Activated CD4-positive, alpha-beta memory T cell treated with anti-CD3 and anti-CD28 coated beads for 36 hours (primary cell): ENCODE data around the gene HYAL1. TPM values are rescaled to one million over a fixed set of nuclear protein-coding genes. Genes with fewer than 3 reads are reported as not detected.
A peak's percentile ranks its signal among the peaks of the same experiment; 100 is the strongest.

Experiments
- CTCF ChIA-PET: fragments of 350-600 bp; sonication (Branson Sonifier 250); formaldehyde crosslinking; loops from one replicate; lab custom pipeline; 2021; ENCODE audit warnings: antibody characterized with exemption, inconsistent platforms; lab: Charles Lee
- POLR2A ChIA-PET: fragments of 350-600 bp; sonication (Branson Sonifier 250); formaldehyde crosslinking; loops from one replicate; lab custom pipeline; 2021; ENCODE audit warnings: antibody characterized with exemption; lab: Charles Lee
- DNase-seq: peaks from one replicate; pipeline ENCODE4 v3.0.0-alpha.2; 2020
- H3K27ac Mint-ChIP-seq: one replicate; pipeline ENCODE4 v1.8.0; 2021; ENCODE audit warnings: mixed read lengths
- H3K27me3 Mint-ChIP-seq: one replicate; pipeline ENCODE4 v1.8.0; 2021; ENCODE audit warnings: mixed read lengths
- H3K36me3 Mint-ChIP-seq: one replicate; pipeline ENCODE4 v1.8.0; 2021; ENCODE audit warnings: mixed read lengths
- H3K4me1 Mint-ChIP-seq: one replicate; pipeline ENCODE4 v1.8.0; 2021; ENCODE audit warnings: low read depth, mixed read lengths
- H3K4me3 Mint-ChIP-seq: one replicate; pipeline ENCODE4 v1.8.0; 2021; ENCODE audit warnings: mild to moderate bottlenecking, mixed read lengths
- H3K9me3 Mint-ChIP-seq: one replicate; pipeline ENCODE4 v1.8.0; 2021; ENCODE audit warnings: mixed read lengths
- intact Hi-C: fragments of 100-400 bp; cut with micrococcal nuclease; formaldehyde crosslinking; loops from one replicate; pipeline ENCODE4 v1.15.1; 2023
- total RNA-seq, 2 experiments: library from RNA; stranded (reverse); gene quantifications; one replicate each; pipeline ENCODE4 v1.2.3, GENCODE V29; 2021

HYAL1 gene, protein sequence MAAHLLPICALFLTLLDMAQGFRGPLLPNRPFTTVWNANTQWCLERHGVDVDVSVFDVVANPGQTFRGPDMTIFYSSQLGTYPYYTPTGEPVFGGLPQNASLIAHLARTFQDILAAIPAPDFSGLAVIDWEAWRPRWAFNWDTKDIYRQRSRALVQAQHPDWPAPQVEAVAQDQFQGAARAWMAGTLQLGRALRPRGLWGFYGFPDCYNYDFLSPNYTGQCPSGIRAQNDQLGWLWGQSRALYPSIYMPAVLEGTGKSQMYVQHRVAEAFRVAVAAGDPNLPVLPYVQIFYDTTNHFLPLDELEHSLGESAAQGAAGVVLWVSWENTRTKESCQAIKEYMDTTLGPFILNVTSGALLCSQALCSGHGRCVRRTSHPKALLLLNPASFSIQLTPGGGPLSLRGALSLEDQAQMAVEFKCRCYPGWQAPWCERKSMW
- under 1 TPM in 1 of 2 experiments, not detected in 1; 0.14 TPM for total RNA-seq

GRCh38 chr3:50303013-50303815 is at the start of gene HYAL1:
TSS of gene HYAL1 (minus strand) at chr3:50303574. CDS start at chr3:50302956, 618 bp downstream.
- no peak within 1 kb of the TSS for H3K27ac Mint-ChIP-seq

DNA sequence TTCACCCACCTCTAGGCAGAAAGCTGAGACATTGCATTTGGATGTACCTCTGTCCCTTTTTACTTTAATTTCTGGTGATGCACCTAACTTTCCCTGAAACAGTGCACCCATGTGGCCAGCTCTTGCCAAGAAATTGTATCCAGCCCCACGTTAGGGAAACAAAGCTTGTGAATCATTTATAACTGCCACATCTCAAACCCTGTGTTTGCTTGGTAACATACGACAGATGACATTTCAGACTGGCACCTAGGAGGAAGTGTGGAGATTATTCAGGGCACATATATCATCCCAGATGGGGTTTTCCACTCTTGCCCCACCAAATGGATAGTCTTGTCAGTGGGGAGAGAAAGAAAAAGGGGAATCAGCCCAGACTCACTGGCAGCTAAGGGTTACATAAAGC is 49.4 kb upstream of the HYAL1 start:
- CTCF ChIA-PET, result interaction anchor here (1.2 to 2.9 kb wide), 3 partner anchors 8 to 15 kb away, joined by 4 to 16 read pairs (median 7); partner anchors contain the start of gene RASSF1

More at GRCh38 chr3:50303013-50303815, at the start of gene HYAL1:
- H3K4me1 Mint-ChIP-seq, result peaks cover 22% of the 10 kb centered on the region
- no peaks in the 10 kb centered on the region for H3K27me3 Mint-ChIP-seq
- peaks cover 1% of the 10 kb centered on the region for H3K36me3 Mint-ChIP-seq
- intact Hi-C loops, result no loop called here
- POLR2A ChIA-PET, result no interaction called here
- DNase-seq, result no peak
- CTCF ChIA-PET, result interaction anchor here (1.8 kb wide), 1 partner anchor 21 kb away, joined by 7 read pairs; no protein-coding TSS in a partner anchor
- H3K4me3 Mint-ChIP-seq, result no peak within 1 kb of the TSS
- no peaks in the 10 kb centered on the region for H3K9me3 Mint-ChIP-seq

GRCh38 chr3:50351323-50351697 is 47.9 kb upstream of the HYAL1 start:
- H3K27me3 Mint-ChIP-seq, result no peaks in the 10 kb centered on the region
- H3K4me1 Mint-ChIP-seq, result peaks cover 62% of the 10 kb centered on the region
- POLR2A ChIA-PET, result interaction anchor here (0.9 to 5.7 kb wide), 6 partner anchors 8 to 218 kb away, joined by 3 to 93 read pairs (median 4); partner anchors contain the start of genes HEMK1, HYAL3, NAA80 and RASSF1
- intact Hi-C loops, result loop anchor here (1.0 to 10.0 kb wide), 5 partner anchors 8 to 1153 kb away; partner anchors contain the start of genes CISH, DCAF1, RBM15B and TMEM115
- H3K9me3 Mint-ChIP-seq, result no peaks in the 10 kb centered on the region
- peak overlapping the region; percentile 94 for H3K4me3 Mint-ChIP-seq
- H3K36me3 Mint-ChIP-seq, result peaks cover 21% of the 10 kb centered on the region
- CTCF ChIA-PET, result interaction anchor here (0.7 to 4.9 kb wide), 5 partner anchors 11 to 219 kb away, joined by 3 to 39 read pairs (median 5); partner anchors contain the start of gene RASSF1
- DNase-seq, result peak; percentile 29
- H3K27ac Mint-ChIP-seq, result peak overlapping the region; percentile 97

More for the DNA sequence above, 49.4 kb upstream of the HYAL1 start:
- peaks cover 69% of the 10 kb centered on the region for H3K4me1 Mint-ChIP-seq
- POLR2A ChIA-PET, result interaction anchor here (0.9 to 2.2 kb wide), 3 partner anchors 12 to 257 kb away, joined by 3 to 16 read pairs (median 7); partner anchors contain the start of gene RASSF1
- peak overlapping the region; percentile 58 for H3K27ac Mint-ChIP-seq
- H3K27me3 Mint-ChIP-seq, result no peaks in the 10 kb centered on the region
- peaks cover 22% of the 10 kb centered on the region for H3K36me3 Mint-ChIP-seq
- H3K9me3 Mint-ChIP-seq, result no peaks in the 10 kb centered on the region
- H3K4me3 Mint-ChIP-seq, result no peak overlapping the region
- intact Hi-C loops, result loop anchor here (5.0 to 10.0 kb wide), 3 partner anchors 260 to 1152 kb away; partner anchors contain the start of genes CISH, DCAF1 and RBM15B
- DNase-seq, result peak; percentile 40

DNA sequence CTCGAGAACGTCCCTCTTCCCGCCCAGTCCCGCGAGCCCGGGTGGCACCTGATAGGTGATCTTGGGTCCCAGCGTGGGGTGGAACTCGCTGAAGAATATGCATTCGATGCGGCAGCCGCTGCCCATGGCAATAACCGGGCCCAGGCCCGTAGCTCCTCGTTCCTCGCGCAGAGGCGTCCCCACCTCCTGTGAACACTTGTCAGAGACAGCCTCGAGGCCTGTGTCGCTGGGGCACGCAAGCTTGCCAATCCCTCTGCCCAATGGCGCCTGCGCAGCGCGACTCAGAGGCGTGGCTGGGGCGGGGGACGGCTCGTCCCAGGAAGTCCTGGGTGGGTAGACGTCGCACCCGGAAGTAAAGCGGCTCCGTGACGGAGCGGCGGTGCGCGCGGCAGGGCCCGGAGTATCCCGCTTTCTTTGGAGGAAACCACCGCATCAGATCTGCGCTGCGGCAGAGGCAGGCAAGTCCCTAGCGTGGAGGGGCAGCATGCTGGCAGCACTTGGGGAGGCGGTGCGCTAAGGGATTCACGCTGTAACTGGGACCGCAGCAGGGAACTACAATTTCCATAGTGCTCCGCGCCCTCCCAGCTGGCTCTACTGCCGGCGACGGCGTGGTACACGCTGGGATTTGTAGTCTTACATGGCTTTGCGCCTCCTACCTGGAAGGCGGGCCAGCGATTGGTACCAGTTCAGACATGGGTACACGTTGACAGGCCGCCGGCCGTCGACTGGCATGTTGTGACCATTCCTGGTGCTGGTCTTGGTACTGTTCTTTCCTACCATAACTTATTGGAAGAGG is 47.4 kb upstream of the HYAL1 start, which contains the start of the genes CYB561D2 and NPRL2:
CYB561D2 (plus strand) TSS at position 336 of the 796 bp plus-strand sequence. CDS start 572 bp downstream, outside the sequence.
NPRL2 (minus strand) TSS at position 249 of the 796 bp plus-strand sequence; CDS start at position 126, 123 bp downstream.
- intact Hi-C loops, result loop anchor here (1.0 to 10.0 kb wide), 6 partner anchors 9 to 1154 kb away; partner anchors contain the start of genes CISH, DCAF1, RBM15B and TMEM115

GRCh38 chr3:50350213-50350526 is 46.8 kb upstream of the HYAL1 start:
- Mint-ChIP-seq H3K4me1 (peaks cover 57% of the 10 kb centered on the region), H3K36me3 (peaks cover 18% of the 10 kb centered on the region), H3K9me3 (no peaks in the 10 kb centered on the region), H3K4me3 (peak overlapping the region; percentile 94), H3K27me3 (no peaks in the 10 kb centered on the region), H3K27ac (peak overlapping the region; percentile 97)
- intact Hi-C loops, result loop anchor here (1.0 to 10.0 kb wide), 5 partner anchors 13 to 1155 kb away; partner anchors contain the start of genes CISH, DCAF1 and RBM15B
- DNase-seq, result no peak
- ChIA-PET POLR2A (interaction anchor here (0.9 to 5.7 kb wide), 8 partner anchors 8 to 221 kb away, joined by 3 to 93 read pairs (median 4); partner anchors contain the start of genes C3orf18, HYAL3, NAA80 and RASSF1), CTCF (interaction anchor here (1.0 to 4.9 kb wide), 9 partner anchors 10 to 266 kb away, joined by 3 to 39 read pairs (median 5); partner anchors contain the start of genes HYAL3, NAA80 and RASSF1)

More for the DNA sequence above, 47.4 kb upstream of the HYAL1 start, which contains the start of the genes CYB561D2 and NPRL2:
- H3K27me3 Mint-ChIP-seq, result no peaks in the 10 kb centered on the region
- no peaks in the 10 kb centered on the region for H3K9me3 Mint-ChIP-seq
- ChIA-PET POLR2A (interaction anchor here (0.9 to 5.7 kb wide), 9 partner anchors 9 to 220 kb away, joined by 3 to 93 read pairs (median 3); partner anchors contain the start of genes C3orf18, HEMK1, HYAL3 and NAA80), CTCF (interaction anchor here (0.7 to 4.9 kb wide), 10 partner anchors 10 to 265 kb away, joined by 3 to 39 read pairs (median 5); partner anchors contain the start of genes HYAL3, NAA80 and RASSF1)
- H3K36me3 Mint-ChIP-seq, result peaks cover 21% of the 10 kb centered on the region
- peak within 1 kb of the TSS; percentile 97 for H3K27ac Mint-ChIP-seq
- DNase-seq, result peak; percentile 100
- peak within 1 kb of the TSS; percentile 94 for H3K4me3 Mint-ChIP-seq
- peaks cover 62% of the 10 kb centered on the region for H3K4me1 Mint-ChIP-seq

- CTCF ChIA-PET, result interaction anchor here (0.7 to 4.9 kb wide), 10 partner anchors 10 to 269 kb away, joined by 3 to 39 read pairs (median 4); partner anchors contain the start of gene TMEM115
Observed at GRCh38 chr3:50347187-50347813, 43.9 kb upstream of the HYAL1 start.

GRCh38 chr3:50345586-50346234 is 42.3 kb upstream of the HYAL1 start, which contains the start of gene ZMYND10:
TSS of gene ZMYND10 (minus strand) at chr3:50345732. CDS start at chr3:50345579, 153 bp downstream.
- DNase-seq, result peak; percentile 85
- Mint-ChIP-seq H3K4me1 (peaks cover 46% of the 10 kb centered on the region), H3K27ac (no peak within 1 kb of the TSS), H3K4me3 (peak within 1 kb of the TSS; percentile 53), H3K36me3 (peaks cover 14% of the 10 kb centered on the region), H3K9me3 (no peaks in the 10 kb centered on the region), H3K27me3 (no peaks in the 10 kb centered on the region)
- CTCF ChIA-PET, result interaction anchor here (1.0 to 1.3 kb wide), 2 partner anchors 38 to 197 kb away, joined by 3 to 4 read pairs; no protein-coding TSS in a partner anchor
- POLR2A ChIA-PET, result interaction anchor here (1.0 to 5.7 kb wide), 2 partner anchors 7 to 227 kb away, joined by 3 to 93 read pairs; partner anchors contain the start of gene RASSF1
- intact Hi-C loops, result no loop called here

More at GRCh38 chr3:50347187-50347813, 43.9 kb upstream of the HYAL1 start:
- H3K27ac Mint-ChIP-seq, result peak overlapping the region; percentile 38
- no peaks in the 10 kb centered on the region for H3K9me3 Mint-ChIP-seq
- peaks cover 51% of the 10 kb centered on the region for H3K4me1 Mint-ChIP-seq
- intact Hi-C loops, result loop anchor here (1.0 kb wide), 1 partner anchor 195 kb away; no protein-coding TSS in a partner anchor
- H3K36me3 Mint-ChIP-seq, result peaks cover 14% of the 10 kb centered on the region
- H3K27me3 Mint-ChIP-seq, result no peaks in the 10 kb centered on the region
- POLR2A ChIA-PET, result interaction anchor here (1.2 to 5.7 kb wide), 3 partner anchors 9 to 222 kb away, joined by 3 to 93 read pairs (median 4); partner anchors contain the start of genes HEMK1 and RASSF1
- H3K4me3 Mint-ChIP-seq, result no peak overlapping the region
- peak; percentile 83 for DNase-seq

DNA sequence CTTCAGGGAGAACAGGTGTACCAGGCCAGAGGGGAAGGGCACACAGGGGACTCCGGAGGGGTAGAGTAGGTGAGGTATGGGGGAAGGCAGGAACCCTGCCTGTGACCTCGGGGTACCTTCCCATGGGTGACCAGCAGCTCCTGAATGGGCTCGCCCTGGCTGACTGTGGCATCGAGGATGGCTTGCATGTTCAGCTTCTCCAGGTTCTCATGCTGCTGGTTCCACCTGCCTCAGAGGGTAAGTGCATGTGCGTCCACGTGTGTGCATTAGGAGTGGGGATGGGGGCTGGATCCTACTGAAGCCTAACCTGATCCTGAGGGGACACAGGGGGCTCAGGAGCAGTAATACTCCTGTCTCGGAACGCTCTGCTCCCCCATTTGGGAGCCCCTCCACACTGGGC is 41.6 kb upstream of the HYAL1 start:
- Mint-ChIP-seq H3K27me3 (no peaks in the 10 kb centered on the region), H3K27ac (no peak overlapping the region), H3K36me3 (peaks cover 15% of the 10 kb centered on the region), H3K9me3 (no peaks in the 10 kb centered on the region), H3K4me1 (peaks cover 41% of the 10 kb centered on the region), H3K4me3 (no peak overlapping the region)
- DNase-seq, result no peak
- CTCF ChIA-PET, result interaction anchor here (1.0 to 1.1 kb wide), 2 partner anchors 12 to 197 kb away, joined by 3 to 4 read pairs; no protein-coding TSS in a partner anchor
- intact Hi-C loops, result no loop called here
- POLR2A ChIA-PET, result no interaction called here
